PC-3 (cell line): ENCODE results near the gene PUM2.

ENCODE experiments used
- EZH2 ChIP-seq: fragments of 300-600 bp; sonication (generic); IDR thresholded peaks from one replicate; pipeline ENCODE4 v1.6.1; 2017; ENCODE audit warnings: antibody characterized with exemption, mild to moderate bottlenecking, low read length; ENCODE audit not compliant: unreplicated experiment
- TF ChIP-seq, protein P1 (sequence below): fragments of 300-600 bp; sonication (generic); conservative IDR thresholded peaks from 2 replicates; pipeline ENCODE4 v1.5.1; 2017; ENCODE audit warnings: antibody characterized with exemption, low read depth, mild to moderate bottlenecking, low read length

DNA sequence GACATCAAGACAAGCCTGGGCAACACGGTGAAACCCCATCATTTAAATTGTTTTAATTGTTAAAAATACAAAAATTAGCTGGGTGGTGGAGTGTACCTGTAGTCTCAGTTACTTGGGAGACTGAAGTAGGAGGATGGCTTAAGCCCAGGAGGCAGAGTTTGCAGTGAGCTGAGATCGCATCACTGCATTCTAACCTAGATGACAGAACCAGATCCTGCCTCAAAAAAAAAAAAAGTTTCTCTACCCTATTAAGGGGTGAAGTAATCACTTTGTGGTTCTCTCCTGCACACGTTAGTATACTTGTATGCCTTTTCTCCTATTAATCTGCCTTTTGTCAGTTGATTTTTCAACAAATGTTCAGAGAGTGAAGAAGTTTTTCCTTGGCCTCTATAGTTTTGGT, 18.1 kb upstream of the PUM2 start:
- TF ChIP-seq, protein P1, sequence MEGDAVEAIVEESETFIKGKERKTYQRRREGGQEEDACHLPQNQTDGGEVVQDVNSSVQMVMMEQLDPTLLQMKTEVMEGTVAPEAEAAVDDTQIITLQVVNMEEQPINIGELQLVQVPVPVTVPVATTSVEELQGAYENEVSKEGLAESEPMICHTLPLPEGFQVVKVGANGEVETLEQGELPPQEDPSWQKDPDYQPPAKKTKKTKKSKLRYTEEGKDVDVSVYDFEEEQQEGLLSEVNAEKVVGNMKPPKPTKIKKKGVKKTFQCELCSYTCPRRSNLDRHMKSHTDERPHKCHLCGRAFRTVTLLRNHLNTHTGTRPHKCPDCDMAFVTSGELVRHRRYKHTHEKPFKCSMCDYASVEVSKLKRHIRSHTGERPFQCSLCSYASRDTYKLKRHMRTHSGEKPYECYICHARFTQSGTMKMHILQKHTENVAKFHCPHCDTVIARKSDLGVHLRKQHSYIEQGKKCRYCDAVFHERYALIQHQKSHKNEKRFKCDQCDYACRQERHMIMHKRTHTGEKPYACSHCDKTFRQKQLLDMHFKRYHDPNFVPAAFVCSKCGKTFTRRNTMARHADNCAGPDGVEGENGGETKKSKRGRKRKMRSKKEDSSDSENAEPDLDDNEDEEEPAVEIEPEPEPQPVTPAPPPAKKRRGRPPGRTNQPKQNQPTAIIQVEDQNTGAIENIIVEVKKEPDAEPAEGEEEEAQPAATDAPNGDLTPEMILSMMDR = no peak
- no peak for TF ChIP-seq EZH2
